Fibroblast of pulmonary artery (primary cell): ENCODE measurements around the gene MADCAM1.

Experiments
- DNase-seq: peaks from one replicate; pipeline ENCODE4 v3.0.0-alpha.2; 2010; ENCODE audit warnings: low read depth
- H3K4me3 ChIP-seq: replicated peaks from 2 replicates; pipeline ENCODE4 v1.5.1; 2011; ENCODE audit warnings: low read depth, mild to moderate bottlenecking, control low read depth, low read length, moderate library complexity
- TF ChIP-seq, protein P1 (sequence below): IDR thresholded peaks from 2 replicates; pipeline ENCODE4 v1.5.1; 2011; ENCODE audit warnings: mild to moderate bottlenecking, control low read depth, low read length, inconsistent platforms; ENCODE audit errors: missing control alignments

MADCAM1 gene

DNA sequence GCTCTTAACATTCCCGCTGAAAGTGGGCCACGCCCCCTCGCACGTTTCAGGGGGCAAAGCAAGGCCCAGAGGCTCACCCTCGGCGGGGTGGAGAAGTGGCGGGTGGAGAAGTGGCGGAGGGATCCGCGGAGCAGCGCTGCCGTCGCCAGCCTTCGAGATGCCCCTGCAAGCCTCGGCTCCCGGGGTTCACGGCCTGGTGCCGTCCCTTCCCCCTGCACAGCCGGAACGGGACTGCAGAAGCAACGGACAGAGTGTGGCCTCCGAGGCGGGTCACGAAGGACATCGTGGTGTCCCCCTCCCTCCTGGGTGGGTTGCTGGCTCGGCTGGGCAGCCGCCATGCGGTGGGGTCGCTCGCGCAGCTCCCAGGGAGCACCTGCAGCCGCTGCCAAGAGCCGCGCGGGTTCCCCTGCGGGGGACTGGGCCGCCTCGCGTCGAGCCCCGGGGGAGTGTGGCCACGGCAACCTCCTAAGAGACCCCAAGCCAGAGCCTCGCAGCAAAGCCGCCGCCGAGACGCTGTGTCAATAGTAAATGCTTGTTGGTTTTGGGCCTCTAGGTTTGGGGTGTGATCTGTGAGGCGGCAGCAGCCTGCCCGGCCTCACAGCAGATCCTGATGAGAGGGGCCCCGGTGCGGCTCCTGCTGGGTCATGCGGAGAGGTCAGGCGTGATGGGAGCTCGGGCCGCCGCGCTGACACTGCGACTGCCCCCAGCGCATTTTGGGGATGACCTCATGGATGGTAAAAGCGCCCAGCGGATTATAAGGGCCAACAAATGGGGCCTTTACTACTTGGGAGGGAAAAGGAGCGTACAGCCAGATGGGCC lies 16.5 kb downstream of the MADCAM1 start:
- DNase-seq: no peak

DNA sequence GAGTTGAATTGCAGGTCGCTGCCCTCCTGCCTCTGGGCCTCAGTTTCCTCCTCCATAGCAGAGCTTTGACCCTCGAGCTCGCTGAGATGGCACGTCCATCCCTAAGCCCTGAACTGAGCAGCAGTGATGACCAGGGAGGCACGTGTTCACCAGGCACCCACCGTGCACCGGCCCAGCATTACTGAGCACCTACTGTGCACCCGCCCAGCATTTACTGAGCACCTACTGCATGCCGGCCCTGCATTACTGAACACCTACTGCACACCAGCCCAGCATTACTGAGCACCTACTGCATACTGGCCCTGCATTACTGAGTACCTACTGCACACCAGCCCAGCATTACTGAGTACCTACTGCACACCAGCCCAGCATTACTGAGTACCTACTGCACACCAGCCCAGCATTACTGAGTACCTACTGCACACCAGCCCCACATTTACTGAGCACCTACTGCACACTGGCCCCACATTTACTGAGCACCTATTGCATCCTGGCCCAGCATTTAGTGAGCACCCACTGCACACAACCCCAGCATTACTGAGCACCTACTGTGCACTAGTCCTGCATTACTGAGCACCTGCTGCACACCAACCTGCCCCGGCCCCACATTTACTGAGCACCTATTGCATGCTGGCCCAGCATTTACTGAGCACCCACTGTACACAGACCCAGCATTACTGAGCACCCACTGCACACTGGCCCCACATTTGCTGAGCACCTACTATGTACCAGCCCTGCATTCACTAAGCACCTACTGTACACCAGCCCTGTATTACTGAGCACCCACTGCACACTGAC lies 17.3 kb downstream of the MADCAM1 start:
- no peak for DNase-seq

More for the DNA sequence above, 16.5 kb downstream of the MADCAM1 start:
- H3K4me3 ChIP-seq: no peak overlapping the region
- TF ChIP-seq, protein P1, sequence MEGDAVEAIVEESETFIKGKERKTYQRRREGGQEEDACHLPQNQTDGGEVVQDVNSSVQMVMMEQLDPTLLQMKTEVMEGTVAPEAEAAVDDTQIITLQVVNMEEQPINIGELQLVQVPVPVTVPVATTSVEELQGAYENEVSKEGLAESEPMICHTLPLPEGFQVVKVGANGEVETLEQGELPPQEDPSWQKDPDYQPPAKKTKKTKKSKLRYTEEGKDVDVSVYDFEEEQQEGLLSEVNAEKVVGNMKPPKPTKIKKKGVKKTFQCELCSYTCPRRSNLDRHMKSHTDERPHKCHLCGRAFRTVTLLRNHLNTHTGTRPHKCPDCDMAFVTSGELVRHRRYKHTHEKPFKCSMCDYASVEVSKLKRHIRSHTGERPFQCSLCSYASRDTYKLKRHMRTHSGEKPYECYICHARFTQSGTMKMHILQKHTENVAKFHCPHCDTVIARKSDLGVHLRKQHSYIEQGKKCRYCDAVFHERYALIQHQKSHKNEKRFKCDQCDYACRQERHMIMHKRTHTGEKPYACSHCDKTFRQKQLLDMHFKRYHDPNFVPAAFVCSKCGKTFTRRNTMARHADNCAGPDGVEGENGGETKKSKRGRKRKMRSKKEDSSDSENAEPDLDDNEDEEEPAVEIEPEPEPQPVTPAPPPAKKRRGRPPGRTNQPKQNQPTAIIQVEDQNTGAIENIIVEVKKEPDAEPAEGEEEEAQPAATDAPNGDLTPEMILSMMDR: no peak

DNA sequence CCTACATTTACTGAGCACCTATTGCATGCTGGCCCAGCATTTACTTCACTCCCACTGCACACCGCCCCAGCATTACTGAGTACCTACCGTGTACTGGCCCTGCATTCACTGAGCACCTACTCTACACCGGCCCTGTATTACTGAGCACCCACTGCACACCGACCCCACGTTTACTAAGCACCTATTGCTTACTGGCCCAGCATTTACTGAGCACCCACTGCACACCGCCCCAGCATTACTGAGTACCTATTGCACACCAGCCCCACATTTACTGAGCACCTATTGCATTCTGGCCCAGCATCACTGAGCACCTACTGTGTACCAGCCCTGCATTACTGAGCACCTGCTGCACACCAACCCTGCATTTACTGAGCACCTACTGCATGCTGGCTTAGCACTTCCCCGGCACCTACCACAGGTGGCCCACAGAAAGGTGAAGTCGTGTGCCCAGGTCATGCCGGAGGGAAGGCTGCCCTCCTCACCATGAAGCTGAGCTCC lies 17.9 kb downstream of the MADCAM1 start:
- TF ChIP-seq, protein P1: no peak
- H3K4me3 ChIP-seq: no peak overlapping the region
- no peak for DNase-seq

More for the DNA sequence above, 17.3 kb downstream of the MADCAM1 start:
- no peak overlapping the region for H3K4me3 ChIP-seq
- TF ChIP-seq, protein P1: no peak

DNA sequence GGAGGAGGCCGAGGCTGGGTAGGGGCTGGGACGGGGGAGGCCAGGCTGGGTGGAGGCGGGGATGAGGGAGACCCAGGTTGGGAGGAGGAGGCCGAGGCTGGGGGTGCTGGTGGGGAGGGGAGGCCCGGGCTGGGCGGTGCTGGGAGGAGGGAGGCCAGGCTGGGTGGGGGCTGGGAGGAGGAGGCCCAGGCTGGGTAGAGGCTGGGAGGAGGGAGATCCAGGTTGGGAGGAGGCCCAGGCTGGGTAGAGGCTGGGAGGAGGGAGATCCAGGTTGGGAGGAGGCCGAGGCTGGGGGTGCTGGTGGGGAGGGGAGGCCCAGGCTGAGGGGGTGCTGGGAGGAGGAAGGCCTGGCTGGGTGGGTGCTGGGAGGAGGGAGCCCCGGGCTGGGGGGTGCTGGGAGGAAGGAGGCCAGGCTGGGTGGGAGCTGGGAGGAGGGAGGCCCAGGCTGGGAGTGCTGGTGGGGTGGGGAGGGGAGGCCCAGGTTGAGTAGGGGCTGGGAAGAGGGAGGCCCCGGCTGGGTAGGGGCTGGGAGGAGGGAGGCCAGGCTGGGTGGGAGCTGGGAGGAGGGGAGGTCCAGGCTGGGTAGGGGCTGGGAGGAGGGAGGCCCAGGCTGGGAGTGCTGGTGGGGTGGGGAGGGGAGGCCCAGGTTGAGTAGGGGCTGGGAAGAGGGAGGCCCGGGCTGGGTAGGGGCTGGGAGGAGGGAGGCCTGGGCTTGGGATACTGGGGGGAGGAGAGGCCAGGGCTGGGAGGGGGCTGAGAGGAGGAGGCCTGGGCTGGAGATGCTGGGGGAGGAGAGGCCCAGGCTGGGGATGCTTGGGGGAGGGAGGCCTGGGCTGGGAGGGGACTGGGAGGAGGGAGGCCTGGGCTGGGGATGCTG lies 21.7 kb downstream of the MADCAM1 start:
- peak; percentile 74 for DNase-seq
- H3K4me3 ChIP-seq: no peak overlapping the region
- TF ChIP-seq, protein P1: no peak

DNA sequence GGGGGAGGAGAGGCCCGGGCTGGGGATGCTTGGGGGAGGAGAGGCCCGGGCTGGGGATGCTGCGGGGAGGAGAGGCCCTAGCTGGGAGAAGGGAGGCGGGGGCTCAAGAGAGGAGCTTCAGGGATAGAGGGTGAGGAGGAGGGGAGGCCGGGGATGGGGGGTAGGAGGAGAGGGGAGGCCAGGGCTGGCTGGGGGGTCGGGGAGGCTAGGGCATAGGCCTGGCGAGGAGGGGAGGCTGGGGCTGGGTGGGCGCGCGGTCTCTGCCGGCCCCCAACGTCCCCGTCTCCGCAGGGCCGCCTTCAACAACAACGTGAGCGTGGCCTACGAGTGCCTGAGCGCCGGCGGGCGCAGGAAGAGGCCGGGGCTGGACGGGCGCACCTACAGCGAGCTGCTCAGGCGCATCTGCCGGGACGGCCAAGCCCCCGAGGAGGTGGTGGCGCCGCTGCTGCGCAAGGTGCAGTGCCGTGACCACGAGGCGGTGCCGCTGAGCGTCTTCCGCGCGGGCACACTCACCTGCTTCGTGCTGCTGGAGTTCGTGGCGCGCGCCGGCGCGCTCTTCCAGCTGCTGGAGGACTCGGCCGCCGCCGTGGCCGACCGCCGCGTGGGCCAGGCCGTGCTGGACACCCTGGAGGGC lies 22.4 kb downstream of the MADCAM1 start:
- TF ChIP-seq, protein P1: no peak
- no peak for DNase-seq
- H3K4me3 ChIP-seq: no peak overlapping the region

DNA sequence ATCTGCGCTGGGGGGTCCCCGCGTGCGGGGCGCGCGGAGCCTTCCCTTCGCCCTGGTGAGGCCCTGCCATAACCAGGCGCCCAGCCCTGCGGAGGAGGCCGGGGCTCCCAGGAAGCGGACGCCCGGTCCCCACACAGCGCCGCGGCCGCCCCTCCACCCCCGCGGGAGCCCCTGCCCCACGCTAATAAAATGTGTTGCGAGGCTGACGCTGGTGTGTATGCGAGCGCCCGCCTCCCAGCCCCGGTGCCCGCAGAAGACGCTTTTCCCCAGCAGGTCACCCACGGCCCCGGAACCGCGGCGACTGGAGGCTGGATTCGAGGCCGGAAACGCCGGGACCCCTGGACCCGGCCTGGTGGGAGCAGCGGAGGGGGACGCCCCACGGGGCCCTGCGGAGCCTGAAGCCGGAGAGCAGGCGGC lies 23.2 kb downstream of the MADCAM1 start:
- H3K4me3 ChIP-seq: no peak overlapping the region
- DNase-seq: no peak
- TF ChIP-seq, protein P1: no peak
